Left lung (tissue), 10 donors: ENCODE results near the gene GNB3. TPM values are rescaled to one million over a fixed set of nuclear protein-coding genes. Genes with fewer than 3 reads are reported as not detected.
"Not testable (repeated sequence)": the region's sequence is repeated elsewhere in the genome, so short reads cannot be mapped to it uniquely, and the experiment has no call there.

Source experiments
- ATAC-seq: fragments of 200-7000 bp; cut with Tn5 transposase; one replicate; pipeline ENCODE4 v1.9.1; 2020; ENCODE audit warnings: moderate library complexity
- DNase-seq, 4 donors: peaks; one replicate each; pipeline ENCODE4 v3.0.0-alpha.2; 2013 to 2020
- H3K27ac ChIP-seq, 2 donors: fragments of 200-600 bp; sonication (generic) in 1 of 2; one replicate each; pipeline versions ENCODE4 v1.5.0 to v1.8.0; 2020 to 2021
- H3K27me3 ChIP-seq, 2 donors: fragments of 200-600 bp; sonication (generic) in 1 of 2; one replicate each; pipeline versions ENCODE4 v1.5.0 to v1.8.0; 2020 to 2021
- H3K36me3 ChIP-seq, 2 donors: fragments of 200-600 bp; sonication (generic) in 1 of 2; one replicate each; pipeline versions ENCODE4 v1.5.0 to v1.8.0; 2020 to 2021
- H3K4me1 ChIP-seq, 2 donors: fragments of 200-600 bp; one replicate each; pipeline ENCODE4 v1.8.0; 2021
- H3K4me3 ChIP-seq, 2 donors: fragments of 200-600 bp; sonication (generic) in 1 of 2; one replicate each; pipeline versions ENCODE4 v1.5.0 to v1.8.0; 2020 to 2021; ENCODE audit warnings: mild to moderate bottlenecking in 1 of 2
- H3K9me3 ChIP-seq, 2 donors: fragments of 200-600 bp; sonication (generic) in 1 of 2; one replicate each; pipeline versions ENCODE4 v1.5.0 to v1.8.0; 2020 to 2021
- intact Hi-C, 2 donors: fragments of 100-400 bp; cut with DNase I; formaldehyde crosslinking; loops; one replicate each; pipeline versions ENCODE4 v1.11.2 to v1.14.2; 2022
- polyA plus RNA-seq, 6 donors: library from polyadenylated mRNA; unstranded; fragments of 120-200 nt; gene quantifications; one replicate each; pipeline ENCODE4 v1.2.1, GENCODE V29; 2013; ENCODE audit not compliant: insufficient read length in 6 of 6
- total RNA-seq, 2 donors: library from RNA; stranded (reverse); fragmentation: NEBNext Ultra II Directional; extraction: Animal tissue kit (Norgen Biotek cat#: 25700); gene quantifications; one replicate each; pipeline ENCODE4 v1.2.1, GENCODE V29; 2021
- TF ChIP-seq, protein P1 (sequence below), 2 donors: fragments of 200-600 bp; sonication (generic) in 1 of 2; IDR thresholded peaks; one replicate each; pipeline versions ENCODE4 v1.5.0 to v1.8.0; 2021; ENCODE audit warnings: antibody characterized with exemption in 2 of 2
- donor health status: DM: no; HTN: yes; CAD: no.
- donor health status: DM: no; HTN: no; CAD: no.

GNB3 gene
- total and polyA plus RNA-seq, 8 donors: 2.0 to 7.2 (median 5.0) TPM

DNA sequence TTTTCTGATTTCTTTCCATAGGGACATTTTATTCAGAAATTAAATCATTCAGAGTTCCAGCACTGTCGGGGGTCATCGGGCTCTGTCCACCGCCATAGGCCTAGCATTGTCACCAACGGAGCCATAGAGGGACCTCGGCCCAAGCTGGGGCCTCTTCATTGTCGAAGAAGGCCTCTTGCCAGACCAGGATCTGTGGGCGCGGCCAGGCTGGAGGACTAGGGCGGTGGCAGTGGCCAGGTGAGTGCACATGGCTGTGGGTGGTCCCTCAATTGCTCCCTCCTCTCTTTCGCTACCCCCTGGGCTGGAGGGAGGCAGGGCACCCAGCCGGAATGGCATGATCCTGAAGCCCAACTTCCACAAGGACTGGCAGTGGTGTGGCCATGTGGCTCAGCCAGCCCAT is 43.0 kb downstream of the GNB3 start:
- H3K4me1 ChIP-seq: peaks cover 0 to 17% of the 10 kb centered on the region in 2 donors
- ATAC-seq: no peak
- TF ChIP-seq, protein P1, sequence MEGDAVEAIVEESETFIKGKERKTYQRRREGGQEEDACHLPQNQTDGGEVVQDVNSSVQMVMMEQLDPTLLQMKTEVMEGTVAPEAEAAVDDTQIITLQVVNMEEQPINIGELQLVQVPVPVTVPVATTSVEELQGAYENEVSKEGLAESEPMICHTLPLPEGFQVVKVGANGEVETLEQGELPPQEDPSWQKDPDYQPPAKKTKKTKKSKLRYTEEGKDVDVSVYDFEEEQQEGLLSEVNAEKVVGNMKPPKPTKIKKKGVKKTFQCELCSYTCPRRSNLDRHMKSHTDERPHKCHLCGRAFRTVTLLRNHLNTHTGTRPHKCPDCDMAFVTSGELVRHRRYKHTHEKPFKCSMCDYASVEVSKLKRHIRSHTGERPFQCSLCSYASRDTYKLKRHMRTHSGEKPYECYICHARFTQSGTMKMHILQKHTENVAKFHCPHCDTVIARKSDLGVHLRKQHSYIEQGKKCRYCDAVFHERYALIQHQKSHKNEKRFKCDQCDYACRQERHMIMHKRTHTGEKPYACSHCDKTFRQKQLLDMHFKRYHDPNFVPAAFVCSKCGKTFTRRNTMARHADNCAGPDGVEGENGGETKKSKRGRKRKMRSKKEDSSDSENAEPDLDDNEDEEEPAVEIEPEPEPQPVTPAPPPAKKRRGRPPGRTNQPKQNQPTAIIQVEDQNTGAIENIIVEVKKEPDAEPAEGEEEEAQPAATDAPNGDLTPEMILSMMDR (IDR thresholded peaks at IDR 0.05): no peak
- DNase-seq: no peak
- no peaks in the 10 kb centered on the region for H3K9me3 ChIP-seq
- no peaks in the 10 kb centered on the region for H3K27me3 ChIP-seq
- intact Hi-C loops: no loop called here
- H3K4me3 ChIP-seq: no peak overlapping the region
- H3K27ac ChIP-seq: no peak overlapping the region
- H3K36me3 ChIP-seq: peaks cover 0 to 39% of the 10 kb centered on the region in 2 donors

DNA sequence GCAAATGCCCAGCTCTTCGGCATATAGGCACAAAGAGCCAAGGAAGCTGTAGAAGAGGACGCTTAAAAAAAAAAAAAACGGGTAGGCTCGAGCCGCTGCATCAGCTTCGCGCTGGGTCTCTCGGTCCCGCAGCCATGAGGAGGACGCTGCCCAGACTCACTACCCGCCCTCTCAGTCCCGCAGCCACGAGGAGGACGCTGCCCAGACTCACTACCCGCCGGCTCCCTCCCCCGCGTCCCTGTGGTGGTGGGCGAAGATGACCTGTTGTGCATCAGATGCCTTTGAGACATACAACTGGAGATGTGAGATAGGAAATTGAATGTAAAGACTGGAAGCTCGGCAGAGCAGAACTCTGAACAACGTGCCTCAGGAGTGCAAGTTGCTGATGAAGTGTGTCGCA is 43.8 kb downstream of the GNB3 start:
- Histone ChIP-seq H3K27me3 (no peaks in the 10 kb centered on the region), H3K36me3 (peaks cover 0 to 39% of the 10 kb centered on the region in 2 donors), H3K27ac (no peak overlapping the region), H3K4me3 (no peak overlapping the region), H3K4me1 (peaks cover 0 to 17% of the 10 kb centered on the region in 2 donors), H3K9me3 (no peaks in the 10 kb centered on the region)
- DNase-seq (peak in 1 of 4 donors; percentile 12), ATAC-seq (no peak)
- intact Hi-C loops: no loop called here
- TF ChIP-seq, protein P1 (IDR thresholded peaks at IDR 0.05): no peak

DNA sequence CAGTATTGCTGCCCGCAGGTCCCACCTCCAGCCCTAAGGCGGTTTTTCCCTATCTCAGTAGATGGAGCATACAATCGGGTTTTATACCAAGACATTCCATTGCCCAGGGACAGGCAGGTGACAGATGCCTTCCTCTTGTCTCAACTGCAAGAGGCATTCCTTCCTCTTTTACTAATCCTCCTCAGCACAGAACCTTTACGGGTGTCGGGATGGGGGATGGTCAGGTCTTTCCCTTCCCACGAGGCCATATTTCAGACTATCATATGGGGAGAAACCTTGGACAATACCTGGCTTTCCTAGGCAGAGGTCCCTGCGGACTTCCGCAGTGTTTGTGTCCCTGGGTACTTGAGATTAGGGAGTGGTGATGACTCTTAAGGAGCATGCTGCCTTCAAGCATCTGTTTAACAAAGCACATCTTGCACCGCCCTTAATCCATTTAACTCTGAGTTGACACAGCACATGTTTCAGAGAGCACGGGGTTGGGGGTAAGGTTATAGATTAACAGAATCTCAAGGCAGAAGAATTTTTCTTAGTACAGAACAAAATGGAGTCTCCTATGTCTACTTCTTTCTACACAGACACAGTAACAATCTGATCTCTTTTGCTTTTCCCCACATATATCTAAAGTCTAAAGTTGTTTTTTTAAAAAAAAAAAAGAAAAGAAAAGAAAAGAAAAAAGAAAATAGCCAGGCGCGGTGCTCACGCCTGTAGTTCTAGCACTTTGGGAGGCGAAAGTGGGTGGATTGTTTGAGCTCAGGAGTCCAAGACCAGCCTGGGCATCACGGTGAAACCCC is 45.7 kb downstream of the GNB3 start:
- Histone ChIP-seq H3K4me1 (peaks cover 8 to 29% of the 10 kb centered on the region in 2 donors), H3K27ac (peak overlapping the region; percentile 71 to 83), H3K36me3 (peaks cover 0 to 39% of the 10 kb centered on the region in 2 donors)
- H3K9me3 ChIP-seq, ATAC-seq, H3K4me3 ChIP-seq, H3K27me3 ChIP-seq, intact Hi-C loops: not testable (repeated sequence)
- peak in 1 of 4 donors; percentile 17 for DNase-seq

DNA sequence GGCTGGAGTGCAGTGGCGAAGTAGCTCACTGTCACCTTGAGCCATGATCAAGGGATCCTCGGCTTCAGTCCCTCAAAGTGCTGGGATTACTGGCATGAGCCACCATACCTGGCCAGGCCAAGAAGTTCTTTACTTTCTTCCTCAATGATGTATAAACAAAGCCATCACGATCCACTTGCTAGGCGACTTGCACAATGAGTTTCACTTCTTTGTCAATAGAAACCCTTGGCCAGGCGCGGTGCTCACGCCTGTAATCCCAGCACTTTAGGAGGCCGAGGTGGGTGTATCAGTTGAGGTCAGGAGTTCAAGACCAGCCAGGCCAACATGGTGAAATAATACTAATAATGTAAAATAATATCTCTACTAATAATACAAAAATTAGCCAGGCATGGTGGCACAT is 46.7 kb downstream of the GNB3 start:
- Histone ChIP-seq H3K4me3 (no peak overlapping the region), H3K36me3 (peaks cover 0 to 37% of the 10 kb centered on the region in 2 donors), H3K27ac (peak overlapping the region; percentile 71 to 83), H3K9me3 (no peaks in the 10 kb centered on the region), H3K27me3 (no peaks in the 10 kb centered on the region), H3K4me1 (peaks cover 9 to 36% of the 10 kb centered on the region in 2 donors)
- ATAC-seq (peak; percentile 21), DNase-seq (peak in 1 of 4 donors; percentile 66)
- TF ChIP-seq, protein P1 (IDR thresholded peaks at IDR 0.05): no peak
- intact Hi-C loops: no loop called here

DNA sequence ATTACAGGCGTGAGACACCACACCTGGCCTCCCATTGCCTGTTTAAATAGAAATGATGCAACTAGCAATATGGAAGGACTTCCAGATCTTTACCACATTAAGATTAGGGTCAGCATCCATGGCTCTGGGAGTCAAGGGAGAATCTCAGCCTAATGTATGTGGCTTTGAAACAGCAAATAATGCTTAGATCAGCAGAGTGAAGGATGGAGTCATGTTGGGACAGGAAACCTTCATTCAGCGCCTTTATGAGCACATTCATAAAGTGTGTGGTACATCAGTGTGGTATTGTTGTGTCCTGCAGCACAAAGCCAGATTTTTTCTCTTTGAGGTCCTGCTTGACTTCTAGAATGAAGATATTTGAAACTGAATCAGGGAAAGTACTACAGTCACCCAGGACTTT is 47.6 kb downstream of the GNB3 start:
- no peak overlapping the region for H3K27ac ChIP-seq
- H3K9me3 ChIP-seq: no peaks in the 10 kb centered on the region
- TF ChIP-seq, protein P1 (IDR thresholded peaks at IDR 0.05): no peak
- no peak for ATAC-seq
- intact Hi-C loops: no loop called here
- H3K27me3 ChIP-seq: no peaks in the 10 kb centered on the region
- H3K4me1 ChIP-seq: peaks cover 9 to 36% of the 10 kb centered on the region in 2 donors
- DNase-seq: no peak
- H3K4me3 ChIP-seq: no peak overlapping the region
- peaks cover 0 to 28% of the 10 kb centered on the region in 2 donors for H3K36me3 ChIP-seq

DNA sequence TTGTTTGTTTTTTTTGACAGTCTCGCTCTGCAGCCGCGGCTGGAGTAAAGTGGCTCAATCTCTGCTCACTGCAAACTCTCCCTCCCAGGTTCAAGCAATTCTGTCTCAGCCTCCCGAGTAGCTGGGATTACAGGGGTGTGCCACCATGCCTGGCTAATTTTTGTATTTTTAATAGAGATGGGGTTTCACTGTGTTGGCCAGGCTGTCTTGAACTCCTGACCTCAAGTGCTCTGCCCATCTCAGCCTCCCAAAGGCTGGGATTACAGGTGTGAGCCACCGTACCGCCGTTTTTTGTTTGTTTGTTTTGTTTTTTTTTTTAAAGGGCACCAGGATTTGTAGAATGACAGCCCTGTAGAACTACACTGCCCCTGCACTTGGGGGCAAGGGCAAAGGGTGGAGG is 48.1 kb downstream of the GNB3 start:
- intact Hi-C loops, H3K4me3 ChIP-seq, H3K27me3 ChIP-seq, H3K27ac ChIP-seq, H3K9me3 ChIP-seq, ATAC-seq: not testable (repeated sequence)
- DNase-seq: peak in 1 of 4 donors; percentile 2
- peaks cover 0 to 23% of the 10 kb centered on the region in 2 donors for H3K36me3 ChIP-seq
- peaks cover 9 to 36% of the 10 kb centered on the region in 2 donors for H3K4me1 ChIP-seq

DNA sequence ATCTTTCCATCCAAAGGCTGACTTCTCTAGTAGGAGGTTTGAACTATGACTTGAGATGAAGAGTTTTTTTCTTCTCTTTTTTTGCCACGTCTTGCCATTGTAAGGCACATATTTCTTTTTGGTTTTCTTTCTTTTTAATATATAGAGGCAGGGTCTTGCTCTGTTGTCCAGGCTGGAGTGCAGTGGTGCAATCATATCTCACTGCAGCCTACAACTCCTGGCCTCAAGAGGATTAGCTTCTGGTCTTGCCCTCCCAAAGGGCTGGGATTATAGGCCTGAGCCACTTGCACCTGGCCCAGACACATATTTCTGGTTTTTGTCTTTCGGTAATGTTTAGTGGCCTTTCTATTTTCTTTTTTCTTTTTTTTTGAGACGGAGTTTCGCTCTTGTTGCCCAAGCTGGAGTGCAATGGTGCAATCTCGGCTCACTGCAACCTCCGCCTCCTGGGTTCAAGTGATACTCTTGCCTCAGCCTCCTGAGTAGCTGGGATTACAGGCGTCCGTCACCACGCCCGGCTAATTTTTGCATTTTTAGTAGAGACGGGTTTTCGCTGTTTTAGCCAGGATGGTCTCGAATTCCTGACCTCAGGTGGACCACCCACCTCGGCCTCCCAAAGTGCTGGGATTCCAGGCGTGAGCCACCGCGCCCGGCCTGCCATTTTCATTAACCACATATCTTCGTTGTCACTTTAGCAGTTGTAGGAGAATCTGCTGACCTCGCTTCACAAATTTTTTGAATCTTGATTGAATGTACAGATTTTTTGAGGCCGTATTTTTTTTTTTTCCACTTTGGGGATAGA is 49.2 kb downstream of the GNB3 start:
- peak in 1 of 4 donors; percentile 29 for DNase-seq
- H3K9me3 ChIP-seq, intact Hi-C loops, H3K27me3 ChIP-seq, ATAC-seq: not testable (repeated sequence)
- Histone ChIP-seq H3K36me3 (peaks cover 0 to 12% of the 10 kb centered on the region in 2 donors), H3K27ac (peak overlapping the region; percentile 94), H3K4me1 (peaks cover 9 to 39% of the 10 kb centered on the region in 2 donors), H3K4me3 (peak overlapping the region in 1 of 2 donors; percentile 43)
